Tibial nerve (tissue), 4 donors: ENCODE results near the gene NHERF1. TPM values are rescaled to one million over a fixed set of nuclear protein-coding genes. Genes with fewer than 3 reads are reported as not detected.

Experiments
- DNase-seq, 2 donors: peaks; one replicate each; pipeline ENCODE4 v3.0.0-alpha.2; 2019; ENCODE audit warnings: low spot score in 2 of 2
- H3K27ac ChIP-seq, 4 donors: fragments of 200-600 bp; sonication (generic) in 3 of 4; one replicate each; pipeline ENCODE4 v1.5.1; 2017 to 2019; ENCODE audit warnings: mild to moderate bottlenecking in 1 of 4
- H3K27me3 ChIP-seq, 2 donors: fragments of 200-600 bp; sonication (generic) in 1 of 2; one replicate each; pipeline versions ENCODE4 v1.5.1 to v1.6.0; 2017 to 2019
- H3K36me3 ChIP-seq, 3 donors: fragments of 200-600 bp; sonication (generic); one replicate each; pipeline ENCODE4 v1.5.1; 2018 to 2019
- H3K4me1 ChIP-seq, 4 donors: fragments of 200-600 bp; sonication (generic) in 3 of 4; one replicate each; pipeline ENCODE4 v1.5.1; 2017 to 2019
- H3K4me3 ChIP-seq, 4 donors: fragments of 200-600 bp; sonication (generic) in 3 of 4; one replicate each; pipeline ENCODE4 v1.5.1; 2017 to 2019; ENCODE audit warnings: mild to moderate bottlenecking in 1 of 4, moderate library complexity in 1 of 4
- H3K9me3 ChIP-seq, 4 donors: fragments of 200-600 bp; sonication (generic) in 3 of 4; one replicate each; pipeline ENCODE4 v1.5.1; 2017 to 2019
- EP300 ChIP-seq, 2 donors: sonication (generic); formaldehyde crosslinking; IDR thresholded peaks; one replicate each; pipeline ENCODE4 v1.6.1; 2017; ENCODE audit warnings: antibody characterized with exemption in 2 of 2, mild to moderate bottlenecking in 1 of 2
- POLR2A ChIP-seq, 2 donors: fragments of 450-650 bp; IDR thresholded peaks; one replicate each; pipeline ENCODE4 v1.6.1; 2017; ENCODE audit warnings: antibody characterized with exemption in 2 of 2, mild to moderate bottlenecking in 2 of 2, moderate library complexity in 2 of 2
- WGBS, 2 donors: methylation state at CpG; one replicate each; pipeline ENCODE4 v1.1.5; 2018; 5-methylcytosine and 5-hydroxymethylcytosine counted together
- total RNA-seq, 4 donors: library from RNA; depleted of rRNA; stranded (reverse); fragments of >200 nt; gene quantifications; one replicate each; pipeline ENCODE4 v1.1.0, GENCODE V29; 2016
- TF ChIP-seq, protein P1 (sequence below), 5 experiments: fragments of 200-600 bp in 3 of 5; fragments of 450-650 bp in 2 of 5; sonication (generic) in 3 of 5; IDR thresholded peaks; one replicate each; pipeline ENCODE4 v1.5.1; 2016 to 2019; ENCODE audit warnings: antibody characterized with exemption in 5 of 5, mild to moderate bottlenecking in 3 of 5, moderate library complexity in 2 of 5

The NHERF1 gene
- total RNA-seq = 10 to 100 TPM; 42.2 to 55.2 (median 53.0) TPM

DNA sequence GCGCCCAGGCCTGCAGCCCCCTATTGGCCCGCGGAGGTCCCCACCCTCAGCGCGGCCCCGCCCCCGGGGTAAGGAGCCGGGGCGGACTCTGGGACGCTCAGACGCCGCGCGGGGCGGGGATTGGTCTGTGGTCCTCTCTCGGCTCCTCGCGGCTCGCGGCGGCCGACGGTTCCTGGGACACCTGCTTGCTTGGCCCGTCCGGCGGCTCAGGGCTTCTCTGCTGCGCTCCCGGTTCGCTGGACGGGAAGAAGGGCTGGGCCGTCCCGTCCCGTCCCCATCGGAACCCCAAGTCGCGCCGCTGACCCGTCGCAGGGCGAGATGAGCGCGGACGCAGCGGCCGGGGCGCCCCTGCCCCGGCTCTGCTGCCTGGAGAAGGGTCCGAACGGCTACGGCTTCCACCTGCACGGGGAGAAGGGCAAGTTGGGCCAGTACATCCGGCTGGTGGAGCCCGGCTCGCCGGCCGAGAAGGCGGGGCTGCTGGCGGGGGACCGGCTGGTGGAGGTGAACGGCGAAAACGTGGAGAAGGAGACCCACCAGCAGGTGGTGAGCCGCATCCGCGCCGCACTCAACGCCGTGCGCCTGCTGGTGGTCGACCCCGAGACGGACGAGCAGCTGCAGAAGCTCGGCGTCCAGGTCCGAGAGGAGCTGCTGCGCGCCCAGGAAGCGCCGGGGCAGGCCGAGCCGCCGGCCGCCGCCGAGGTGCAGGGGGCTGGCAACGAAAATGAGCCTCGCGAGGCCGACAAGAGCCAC, at the start of gene NHERF1:
TSS of gene NHERF1 (plus strand) at position 100 of the 750 bp plus-strand sequence. CDS start at position 319, 219 bp downstream.
- DNase-seq = peak; percentile 89 to 91
- Histone ChIP-seq H3K27ac (peak within 1 kb of the TSS; percentile 65 to 94 (median 92)), H3K36me3 (no peaks in the 10 kb centered on the region), H3K27me3 (no peaks in the 10 kb centered on the region), H3K9me3 (no peaks in the 10 kb centered on the region), H3K4me3 (peak within 1 kb of the TSS; percentile 82 to 98 (median 92)), H3K4me1 (peaks cover 0 to 75% (median 58%) of the 10 kb centered on the region in 4 donors)
- TF ChIP-seq POLR2A (IDR thresholded peaks at IDR 0.05) (peak; percentile 90 to 99), EP300 (IDR thresholded peaks at IDR 0.05) (peak; percentile 30 to 99)
- TF ChIP-seq, protein P1, sequence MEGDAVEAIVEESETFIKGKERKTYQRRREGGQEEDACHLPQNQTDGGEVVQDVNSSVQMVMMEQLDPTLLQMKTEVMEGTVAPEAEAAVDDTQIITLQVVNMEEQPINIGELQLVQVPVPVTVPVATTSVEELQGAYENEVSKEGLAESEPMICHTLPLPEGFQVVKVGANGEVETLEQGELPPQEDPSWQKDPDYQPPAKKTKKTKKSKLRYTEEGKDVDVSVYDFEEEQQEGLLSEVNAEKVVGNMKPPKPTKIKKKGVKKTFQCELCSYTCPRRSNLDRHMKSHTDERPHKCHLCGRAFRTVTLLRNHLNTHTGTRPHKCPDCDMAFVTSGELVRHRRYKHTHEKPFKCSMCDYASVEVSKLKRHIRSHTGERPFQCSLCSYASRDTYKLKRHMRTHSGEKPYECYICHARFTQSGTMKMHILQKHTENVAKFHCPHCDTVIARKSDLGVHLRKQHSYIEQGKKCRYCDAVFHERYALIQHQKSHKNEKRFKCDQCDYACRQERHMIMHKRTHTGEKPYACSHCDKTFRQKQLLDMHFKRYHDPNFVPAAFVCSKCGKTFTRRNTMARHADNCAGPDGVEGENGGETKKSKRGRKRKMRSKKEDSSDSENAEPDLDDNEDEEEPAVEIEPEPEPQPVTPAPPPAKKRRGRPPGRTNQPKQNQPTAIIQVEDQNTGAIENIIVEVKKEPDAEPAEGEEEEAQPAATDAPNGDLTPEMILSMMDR (IDR thresholded peaks at IDR 0.05) = peak in 2 of 5 experiments; percentile 28 to 68
- 0 to 1% methylated on average over 23 to 62 of the region's 90 CpGs for WGBS, 2 donors

DNA sequence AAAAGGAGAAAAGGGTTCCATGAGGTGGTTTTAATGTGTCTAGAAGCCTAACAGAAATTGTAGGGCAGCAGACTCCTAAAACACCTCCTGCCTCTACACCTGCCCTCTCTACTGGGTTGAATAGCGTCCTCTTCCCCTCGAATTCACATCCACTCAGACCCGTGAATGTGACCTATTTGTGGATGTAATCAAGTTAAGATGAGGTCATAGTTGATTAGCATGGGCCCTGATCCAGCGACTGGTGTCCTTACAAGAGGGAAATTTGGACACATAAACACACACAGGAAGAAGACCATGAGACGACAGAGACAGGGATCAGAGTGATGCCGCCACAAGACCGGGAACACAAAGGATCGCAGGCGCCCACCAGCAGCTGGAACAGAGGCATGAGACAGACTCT, 49.2 kb upstream of the NHERF1 start:
- H3K4me1 ChIP-seq = no peaks in the 10 kb centered on the region
- H3K36me3 ChIP-seq = no peaks in the 10 kb centered on the region
- H3K27ac ChIP-seq = no peak overlapping the region
- TF ChIP-seq EP300 (IDR thresholded peaks at IDR 0.05) (no peak), POLR2A (IDR thresholded peaks at IDR 0.05) (no peak)
- TF ChIP-seq, protein P1 (IDR thresholded peaks at IDR 0.05) = no peak
- 65 to 75% methylated on average over 9 of the region's 9 CpGs for WGBS, 2 donors
- no peaks in the 10 kb centered on the region for H3K27me3 ChIP-seq
- H3K4me3 ChIP-seq = no peak overlapping the region
- no peak for DNase-seq
- H3K9me3 ChIP-seq = no peaks in the 10 kb centered on the region

DNA sequence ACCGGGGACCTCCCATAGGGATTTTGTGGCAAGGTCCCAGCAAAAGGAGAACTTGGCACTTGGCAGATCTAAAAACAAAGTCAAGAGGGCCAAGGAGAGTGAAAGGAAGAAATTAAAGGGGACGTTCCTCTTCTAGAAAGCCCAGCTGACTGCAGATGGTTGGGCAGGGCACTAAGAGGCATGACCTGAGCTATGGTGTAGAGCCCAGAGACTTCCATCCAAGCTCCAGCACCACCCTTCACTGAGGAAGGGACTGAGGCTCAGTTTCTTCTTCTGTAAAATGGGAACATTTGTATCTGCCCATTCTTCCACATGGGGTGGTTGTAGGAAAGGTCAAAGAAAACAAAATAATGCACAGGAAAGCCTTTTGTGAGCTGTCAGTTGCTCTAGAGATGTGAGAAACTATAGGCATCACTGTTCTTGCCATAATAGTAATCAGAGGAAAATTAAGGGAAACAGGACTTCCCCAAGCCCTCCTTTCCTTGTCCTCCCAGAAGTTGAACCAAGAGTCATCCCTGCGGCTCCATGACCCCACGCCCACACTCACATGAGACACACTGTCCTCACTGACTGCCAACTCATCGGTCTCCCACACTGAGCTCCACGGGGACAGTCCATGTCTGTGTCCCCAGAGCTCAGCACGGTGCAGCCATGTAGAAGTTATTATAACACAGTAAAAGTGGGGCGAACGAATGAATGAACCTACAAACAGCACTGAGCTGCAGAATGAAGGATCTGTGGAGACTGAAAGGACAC, 46.1 kb upstream of the NHERF1 start:
- no peak overlapping the region for H3K4me3 ChIP-seq
- TF ChIP-seq POLR2A (IDR thresholded peaks at IDR 0.05) = no peak
- TF ChIP-seq, protein P1 (IDR thresholded peaks at IDR 0.05) = no peak
- TF ChIP-seq EP300 (IDR thresholded peaks at IDR 0.05) = no peak
- no peaks in the 10 kb centered on the region for H3K27me3 ChIP-seq
- WGBS, 2 donors = 58 to 67% methylated on average over 9 of the region's 9 CpGs
- H3K27ac ChIP-seq = no peak overlapping the region
- no peak for DNase-seq
- H3K36me3 ChIP-seq = no peaks in the 10 kb centered on the region
- no peaks in the 10 kb centered on the region for H3K9me3 ChIP-seq
- H3K4me1 ChIP-seq = no peaks in the 10 kb centered on the region

DNA sequence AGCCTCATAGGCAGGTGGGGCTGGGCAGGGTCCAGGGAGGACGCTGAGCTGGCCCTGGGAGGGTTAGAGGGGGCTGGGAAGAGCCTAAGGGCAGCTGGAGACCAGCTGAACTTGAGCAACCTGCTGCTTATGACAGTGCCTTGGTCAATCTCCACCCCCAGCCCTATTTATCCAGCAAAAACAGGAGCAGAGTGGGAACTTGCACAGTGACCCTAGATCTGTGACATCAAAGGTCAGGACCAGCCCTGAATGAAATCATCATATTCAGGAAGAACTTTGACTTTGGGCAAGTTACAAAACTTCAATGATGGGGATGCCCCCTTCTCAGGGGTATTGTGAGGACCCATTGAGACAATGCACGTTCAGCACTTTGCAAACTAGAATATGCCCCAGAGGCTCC, 45.1 kb upstream of the NHERF1 start:
- WGBS, 2 donors = 55 to 61% methylated on average over 2 of the region's 2 CpGs
- no peak for DNase-seq
- TF ChIP-seq EP300 (IDR thresholded peaks at IDR 0.05) = no peak
- TF ChIP-seq, protein P1 (IDR thresholded peaks at IDR 0.05) = no peak
- no peak for TF ChIP-seq POLR2A (IDR thresholded peaks at IDR 0.05)
- Histone ChIP-seq H3K36me3 (no peaks in the 10 kb centered on the region), H3K9me3 (no peaks in the 10 kb centered on the region), H3K27me3 (no peaks in the 10 kb centered on the region), H3K4me3 (no peak overlapping the region), H3K27ac (no peak overlapping the region), H3K4me1 (no peaks in the 10 kb centered on the region)

DNA sequence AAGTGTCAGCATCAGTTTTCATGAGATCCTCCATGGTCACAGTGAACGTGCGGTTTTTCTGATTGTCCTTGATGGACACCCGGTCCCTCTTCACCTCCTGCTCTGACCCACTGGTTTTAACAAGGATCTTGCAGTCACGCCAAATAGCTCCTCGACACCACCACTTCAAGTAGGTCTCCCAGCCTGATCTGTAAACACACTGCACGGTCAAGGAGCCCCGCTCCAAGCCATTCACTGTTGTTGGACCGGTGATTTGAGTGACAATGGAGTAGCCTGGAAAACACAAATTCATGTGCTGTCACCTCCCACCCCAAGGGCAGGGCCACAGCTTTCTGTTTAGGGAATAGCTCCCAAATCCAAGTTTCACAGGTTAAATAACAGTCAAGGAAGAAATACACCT, 43.9 kb upstream of the NHERF1 start:
- Histone ChIP-seq H3K27me3 (no peaks in the 10 kb centered on the region), H3K36me3 (no peaks in the 10 kb centered on the region), H3K4me1 (no peaks in the 10 kb centered on the region), H3K4me3 (no peak overlapping the region), H3K27ac (no peak overlapping the region), H3K9me3 (no peaks in the 10 kb centered on the region)
- 89 to 95% methylated on average over 8 of the region's 8 CpGs for WGBS, 2 donors
- no peak for TF ChIP-seq POLR2A (IDR thresholded peaks at IDR 0.05)
- TF ChIP-seq, protein P1 (IDR thresholded peaks at IDR 0.05) = no peak
- TF ChIP-seq EP300 (IDR thresholded peaks at IDR 0.05) = no peak
- no peak for DNase-seq
